ENCODE measurements around the gene ABCC2.

GRCh38 chr10:99765672-99766301, 16.7 kb upstream of the ABCC2 start:
- TF ChIP-seq CTCF (conservative IDR thresholded peaks at IDR 0.05; ENCODE audit: low read depth, low read length) (no peak), EZH2 (IDR thresholded peaks at IDR 0.05; ENCODE audit: borderline replicate concordance, low read depth, low read length, poor library complexity, severe bottlenecking) (no peak)

Data from A673 (cell line).